H1 (cell line): ENCODE measurements around the gene EIF3J. TPM values are rescaled to one million over a fixed set of nuclear protein-coding genes. Genes with fewer than 3 reads are reported as not detected.

ENCODE experiments used
- CTCF ChIA-PET: fragments of 300-600 bp; sonication (Branson Sonifier 250); formaldehyde crosslinking; loops from one replicate; lab custom pipeline; 2021; ENCODE audit not compliant: partially characterized antibody; lab: Charles Lee
- POLR2A ChIA-PET: fragments of 300-600 bp; sonication (Branson Sonifier 250); formaldehyde crosslinking; loops from one replicate; lab custom pipeline; 2021; ENCODE audit warnings: inconsistent platforms; ENCODE audit not compliant: partially characterized antibody; lab: Charles Lee
- DNase-seq, 2 experiments: peaks; one replicate each; pipeline versions ENCODE4 v3.0.0 to v3.0.0-alpha.2; 2010 to 2022; ENCODE audit warnings: low spot score in 2 of 2, low read depth in 1 of 2, mixed read lengths in 1 of 2
- FAIRE-seq: peaks from 2 replicates; lab custom pipeline; 2011; peaks lifted over from hg19 to GRCh38; lab: Jason Lieb, UNC
- H2AFZ ChIP-seq: 2 replicates; pipeline ENCODE4 v1.8.1; 2012; ENCODE audit warnings: low read length, inconsistent platforms
- H2AK5ac ChIP-seq: 2 replicates; pipeline ENCODE4 v1.6.1; 2013; ENCODE audit warnings: low read depth, low read length
- H2BK120ac ChIP-seq: replicated peaks from 2 replicates; pipeline ENCODE3; 2013; ENCODE audit warnings: low read depth, low read length, inconsistent platforms
- H2BK12ac ChIP-seq: 2 replicates; pipeline ENCODE4 v1.6.1; 2013; ENCODE audit warnings: low read depth, low read length
- H2BK15ac ChIP-seq: 2 replicates; pipeline ENCODE4 v1.6.1; 2013; ENCODE audit warnings: low read length
- H2BK20ac ChIP-seq: 2 replicates; pipeline ENCODE4 v1.6.1; 2013; ENCODE audit warnings: low read length
- H2BK5ac ChIP-seq: 2 replicates; pipeline ENCODE4 v1.6.1; 2013; ENCODE audit warnings: low read depth, low read length
- H3K14ac ChIP-seq: 2 replicates; pipeline ENCODE4 v1.6.1; 2013; ENCODE audit warnings: inconsistent platforms; ENCODE audit not compliant: insufficient read length
- H3K18ac ChIP-seq: 2 replicates; pipeline ENCODE4 v1.6.1; 2013; ENCODE audit warnings: low read length; ENCODE audit errors: extremely low read depth
- H3K23ac ChIP-seq: 2 replicates; pipeline ENCODE4 v1.6.1; 2013; ENCODE audit warnings: inconsistent platforms; ENCODE audit not compliant: insufficient read length
- H3K23me2 ChIP-seq: 2 replicates; pipeline ENCODE4 v1.6.1; 2013; ENCODE audit warnings: low read depth, low read length
- H3K27ac ChIP-seq: 2 replicates; pipeline ENCODE4 v1.6.1; 2011; ENCODE audit warnings: low read depth, low read length, inconsistent platforms
- H3K27me3 ChIP-seq, 4 experiments: replicated peaks in 1 of 4; 1 replicate in 1 of 4; 2 replicates in 3 of 4; pipeline versions ENCODE4 v1.6.1 to v1.8.1; 2011 to 2013; ENCODE audit warnings: low read length in 3 of 4, mild to moderate bottlenecking in 3 of 4, inconsistent platforms in 2 of 4, mixed read lengths in 2 of 4, moderate library complexity in 1 of 4; ENCODE audit not compliant: control insufficient read depth in 3 of 4, insufficient read depth in 3 of 4; ENCODE audit errors: extremely low read depth in 1 of 4
- H3K36me3 ChIP-seq, 4 experiments: 2 replicates each; pipeline versions ENCODE4 v1.6.1 to v1.8.1; 2011 to 2013; ENCODE audit warnings: mild to moderate bottlenecking in 4 of 4, low read length in 3 of 4, moderate library complexity in 2 of 4, control low read depth in 1 of 4, inconsistent platforms in 1 of 4; ENCODE audit not compliant: insufficient read depth in 4 of 4, control insufficient read depth in 2 of 4
- H3K4ac ChIP-seq: replicated peaks from 2 replicates; pipeline ENCODE3; 2013; ENCODE audit warnings: low read length, low read depth, mixed read lengths, inconsistent platforms; ENCODE audit not compliant: insufficient read length
- H3K4me1 ChIP-seq, 4 experiments: replicated peaks in 1 of 4; 1 replicate in 1 of 4; 2 replicates in 3 of 4; pipeline versions ENCODE4 v1.6.1 to v1.8.1; 2011 to 2013; ENCODE audit warnings: low read length in 3 of 4, inconsistent platforms in 2 of 4, mixed read lengths in 1 of 4; ENCODE audit not compliant: insufficient read depth in 4 of 4, control insufficient read depth in 3 of 4
- H3K4me2 ChIP-seq, 2 experiments: 2 replicates each; pipeline versions ENCODE4 v1.6.1 to v1.8.1; 2011 to 2013; ENCODE audit warnings: low read depth in 2 of 2, low read length in 2 of 2, control low read depth in 1 of 2, inconsistent platforms in 1 of 2, mild to moderate bottlenecking in 1 of 2; ENCODE audit not compliant: insufficient read depth in 1 of 2
- H3K4me3 ChIP-seq, 4 experiments: fragments of 200-600, 300-600 bp in 1 of 4; sonication (generic), shearing (Covaris generic), sonication (Bioruptor Twin) in 1 of 4; 2 replicates each; pipeline versions ENCODE4 v1.5.1 to v1.8.1; 2011 to 2016; ENCODE audit warnings: low read length in 4 of 4, low read depth in 3 of 4, control low read depth in 2 of 4, inconsistent platforms in 2 of 4, mild to moderate bottlenecking in 2 of 4, mixed read lengths in 1 of 4, moderate library complexity in 1 of 4; ENCODE audit not compliant: insufficient read depth in 2 of 4; ENCODE audit errors: extremely low read depth in 1 of 4
- H3K56ac ChIP-seq: replicated peaks from 2 replicates; pipeline ENCODE3; 2013; ENCODE audit warnings: low read depth, mild to moderate bottlenecking, mixed read lengths, low read length, inconsistent platforms; ENCODE audit not compliant: insufficient read length
- H3K79me1 ChIP-seq: 2 replicates; pipeline ENCODE4 v1.6.1; 2013; ENCODE audit warnings: low read depth, low read length, control low read depth
- H3K79me2 ChIP-seq, 2 experiments: 2 replicates each; pipeline versions ENCODE4 v1.6.1 to v1.8.1; 2012 to 2013; ENCODE audit warnings: low read length in 2 of 2, mild to moderate bottlenecking in 2 of 2, inconsistent platforms in 1 of 2; ENCODE audit not compliant: insufficient read depth in 2 of 2, control insufficient read depth in 1 of 2
- H3K9ac ChIP-seq, 4 experiments: replicated peaks in 1 of 4; 1 replicate in 1 of 4; 2 replicates in 3 of 4; pipeline versions ENCODE4 v1.6.1 to v1.8.1; 2011 to 2013; ENCODE audit warnings: low read depth in 3 of 4, low read length in 3 of 4, control low read depth in 2 of 4, mild to moderate bottlenecking in 2 of 4, moderate library complexity in 2 of 4, inconsistent platforms in 1 of 4; ENCODE audit errors: extremely low read depth in 1 of 4
- H3K9me3 ChIP-seq, 2 experiments: 2 replicates each; pipeline versions ENCODE4 v1.6.1 to v1.8.1; 2012 to 2013; ENCODE audit warnings: mild to moderate bottlenecking in 2 of 2, moderate library complexity in 2 of 2, control low read depth in 1 of 2, inconsistent platforms in 1 of 2, low read depth in 1 of 2, low read length in 1 of 2, mixed read lengths in 1 of 2; ENCODE audit not compliant: insufficient read depth in 2 of 2
- H4K20me1 ChIP-seq, 2 experiments: replicated peaks in 1 of 2; 2 replicates each; pipeline versions ENCODE3 to v1.8.1; 2011 to 2013; ENCODE audit warnings: inconsistent platforms in 2 of 2, low read length in 2 of 2, mild to moderate bottlenecking in 1 of 2; ENCODE audit not compliant: insufficient read depth in 2 of 2, control insufficient read depth in 1 of 2
- H4K5ac ChIP-seq: 2 replicates; pipeline ENCODE4 v1.6.1; 2013; ENCODE audit warnings: low read length, low read depth, mixed read lengths, inconsistent platforms; ENCODE audit not compliant: insufficient read length
- H4K8ac ChIP-seq: 2 replicates; pipeline ENCODE4 v1.8.0; 2013; ENCODE audit warnings: mild to moderate bottlenecking, moderate library complexity, low read length, inconsistent platforms; ENCODE audit not compliant: insufficient read depth; ENCODE audit errors: extremely low read depth
- H4K91ac ChIP-seq: replicated peaks from 2 replicates; pipeline ENCODE3; 2013; ENCODE audit warnings: low read length, mixed read lengths, inconsistent platforms; ENCODE audit not compliant: insufficient read length
- ATF3 ChIP-seq: IDR thresholded peaks from 2 replicates; pipeline ENCODE4 v1.6.1; 2011; ENCODE audit warnings: low read depth, mild to moderate bottlenecking, low read length; ENCODE audit not compliant: insufficient read depth
- CBX5 ChIP-seq: fragments of 300-800, 300-1000 bp; sonication (generic); IDR thresholded peaks from 2 replicates; pipeline ENCODE4 v1.7.1; 2016; ENCODE audit warnings: antibody characterized with exemption, low read length, low read depth
- CHD1 ChIP-seq: IDR thresholded peaks from 2 replicates; pipeline ENCODE4 v1.6.1; 2012; ENCODE audit warnings: low read depth, low read length, improper control_type of control experiment
- CHD2 ChIP-seq: IDR thresholded peaks from 2 replicates; pipeline ENCODE4 v1.6.1; 2012; ENCODE audit warnings: low read length, improper control_type of control experiment
- CREB1 ChIP-seq: IDR thresholded peaks from 2 replicates; pipeline ENCODE4 v1.6.1; 2012; ENCODE audit warnings: inconsistent platforms
- GTF2F1 ChIP-seq: IDR thresholded peaks from 2 replicates; pipeline ENCODE4 v1.6.1; 2012; ENCODE audit warnings: low read depth, low read length, improper control_type of control experiment, borderline replicate concordance
- KDM4A ChIP-seq: IDR thresholded peaks from one replicate; pipeline ENCODE4 v1.7.1; 2012; ENCODE audit warnings: low read depth, mild to moderate bottlenecking, moderate library complexity, low read length, inconsistent platforms; ENCODE audit not compliant: severe bottlenecking
- RNF2 ChIP-seq: fragments of 200-900, 300-1000 bp; sonication (generic); IDR thresholded peaks from 2 replicates; pipeline ENCODE4 v1.7.1; 2016; ENCODE audit warnings: borderline replicate concordance, low read depth, mild to moderate bottlenecking, antibody characterized with exemption, low read length; ENCODE audit not compliant: poor library complexity, severe bottlenecking; ENCODE audit errors: missing control alignments
- SP2 ChIP-seq: IDR thresholded peaks from 2 replicates; pipeline ENCODE4 v1.6.1; 2012; ENCODE audit warnings: mild to moderate bottlenecking, low read length, inconsistent platforms
- SUZ12 ChIP-seq: fragments of 200-600 bp; sonication (generic); IDR thresholded peaks from 2 replicates; pipeline ENCODE4 v1.6.1; 2012; ENCODE audit warnings: mild to moderate bottlenecking, inconsistent platforms, low read length, moderate library complexity, mixed read lengths
- TAF1 ChIP-seq: IDR thresholded peaks from 2 replicates; pipeline ENCODE4 v1.6.1; 2011; ENCODE audit warnings: mild to moderate bottlenecking, low read depth, low read length
- YY1 ChIP-seq: IDR thresholded peaks from 2 replicates; pipeline ENCODE4 v1.6.1; 2011; ENCODE audit warnings: low read depth, mild to moderate bottlenecking, low read length
- WGBS, 2 experiments: shearing (Covaris generic) in 1 of 2; methylation state at CpG; one replicate each; pipeline versions ENCODE4 v1.1.6 to v1.1.7; 2013 to 2015; ENCODE audit warnings: low lambda C conversion rate in 2 of 2, mixed read lengths in 2 of 2, inconsistent platforms in 1 of 2, low coverage in 1 of 2, missing lambda C conversion rate in 1 of 2; ENCODE audit not compliant: insufficient replicate concordance in 2 of 2, insufficient coverage in 1 of 2, insufficient read length in 1 of 2; ENCODE audit errors: extremely low coverage in 1 of 2, missing lambda C conversion rate in 1 of 2; 5-methylcytosine and 5-hydroxymethylcytosine counted together
- polyA plus RNA-seq, 7 experiments: library from polyadenylated mRNA; depleted of rRNA in 3 of 7; stranded (reverse) in 5 of 7; unstranded in 2 of 7; fragments of >200 nt in 5 of 7; fragments of 200-250 nt in 2 of 7; gene quantifications; 1 replicate in 5 of 7; 2 replicates in 1 of 7; 4 replicates in 1 of 7; pipeline versions ENCODE4 v1.2.1 to v1.2.3, GENCODE V29; 2011 to 2013; ENCODE audit warnings: missing spikeins in 2 of 7, mixed read lengths in 2 of 7
- total RNA-seq: library from RNA; stranded (reverse); fragmentation: NEBNext Ultra II Directional; extraction: Animal tissue kit (Norgen Biotek cat#: 25700); gene quantifications from 2 replicates; pipeline ENCODE4 v1.2.1, GENCODE V29; 2021

The EIF3J gene
- total and polyA plus RNA-seq, 2 of the 8 experiments (the other 6 are each of a cell fraction or from before 2014, with no cell fraction given) = 26.8 to 119 TPM

- ChIA-PET CTCF (no interaction called here), POLR2A (no interaction called here)
- Histone ChIP-seq H3K9ac (no peak overlapping the region), H3K27me3 (no peaks in the 10 kb centered on the region), H2BK15ac (no peak overlapping the region), H4K8ac (no peak overlapping the region), H3K79me2 (no peaks in the 10 kb centered on the region), H4K91ac (no peak overlapping the region), H3K4me2 (no peak overlapping the region), H2BK12ac (no peak overlapping the region), H3K36me3 (peaks cover 8 to 52% (median 22%) of the 10 kb centered on the region in 4 experiments; a peak in 7 of 8 replicates), H3K4ac (no peak overlapping the region), H4K20me1 (peaks cover 0 to 1% of the 10 kb centered on the region in 2 experiments), H3K9me3 (no peaks in the 10 kb centered on the region), H3K23ac (no peak overlapping the region), H3K23me2 (no peaks in the 10 kb centered on the region), H2BK20ac (no peak overlapping the region), H3K4me3 (no peak overlapping the region), H3K14ac (no peak overlapping the region), H3K79me1 (no peaks in the 10 kb centered on the region), H2AFZ (no peak overlapping the region), H2BK5ac (no peak overlapping the region), H2BK120ac (no peak overlapping the region), H3K18ac (no peak overlapping the region), H3K27ac (no peak overlapping the region), H4K5ac (no peak overlapping the region), H3K56ac (no peak overlapping the region), H3K4me1 (no peaks in the 10 kb centered on the region), H2AK5ac (no peak overlapping the region)
- FAIRE-seq = no peak
- TF ChIP-seq CREB1 = no peak
- TF ChIP-seq SP2 = no peak
- TF ChIP-seq GTF2F1 = no peak
- TF ChIP-seq CHD2 = no peak
- no peak for TF ChIP-seq ATF3
- no peak for TF ChIP-seq CBX5
- TF ChIP-seq YY1 = no peak
- no peak for TF ChIP-seq CHD1
- TF ChIP-seq KDM4A = no peak
- TF ChIP-seq TAF1 = no peak
- TF ChIP-seq SUZ12 = no peak
- TF ChIP-seq RNF2 = no peak
- 100% methylated on average over 3 of the region's 3 CpGs; no CpG with 5 or more reads in 1 of the 2 experiments for WGBS, 2 experiments
- no peak for DNase-seq
These were observed 58.9 kb downstream of the EIF3J start for GRCh38 chr15:44595656-44596510.
